CD14-positive monocyte (primary cell): ENCODE results near the gene HOXA2. TPM values are rescaled to one million over a fixed set of nuclear protein-coding genes. Genes with fewer than 3 reads are reported as not detected.
A peak's percentile ranks its signal among the peaks of the same experiment; 100 is the strongest.

Experiments used
- DNase-seq, 3 donors: peaks; one replicate each; pipeline ENCODE4 v3.0.0-alpha.2; 2011 to 2022
- H2AFZ ChIP-seq: 2 replicates; pipeline ENCODE4 v1.6.0; 2012; ENCODE audit warnings: mild to moderate bottlenecking, low read depth, low read length, inconsistent platforms; ENCODE audit not compliant: insufficient read depth, poor library complexity, severe bottlenecking
- H3K27ac ChIP-seq, 2 donors: 1 replicate in 1 of 2; 2 replicates in 1 of 2; pipeline ENCODE4 v1.5.1; 2012 to 2013; ENCODE audit warnings: low read length in 2 of 2, control low read depth in 1 of 2, inconsistent platforms in 1 of 2, low read depth in 1 of 2, mild to moderate bottlenecking in 1 of 2
- H3K27me3 ChIP-seq, 2 donors: one replicate each; pipeline versions ENCODE4 v1.6.0 to v1.6.1; 2011 to 2013; ENCODE audit warnings: low read length in 2 of 2; ENCODE audit not compliant: control insufficient read depth in 2 of 2, insufficient read depth in 2 of 2
- H3K36me3 ChIP-seq, 2 donors: replicated peaks in 1 of 2; 1 replicate in 1 of 2; 2 replicates in 1 of 2; pipeline versions ENCODE4 v1.5.1 to v1.6.1; 2012 to 2013; ENCODE audit warnings: low read length in 2 of 2, control low read depth in 1 of 2, inconsistent platforms in 1 of 2, mild to moderate bottlenecking in 1 of 2; ENCODE audit not compliant: insufficient read depth in 2 of 2, control insufficient read depth in 1 of 2
- H3K4me1 ChIP-seq, 2 donors: 1 replicate in 1 of 2; 2 replicates in 1 of 2; pipeline versions ENCODE4 v1.5.1 to v1.6.1; 2012 to 2013; ENCODE audit warnings: low read length in 2 of 2, control low read depth in 1 of 2, inconsistent platforms in 1 of 2, mild to moderate bottlenecking in 1 of 2, moderate library complexity in 1 of 2; ENCODE audit not compliant: insufficient read depth in 2 of 2, control insufficient read depth in 1 of 2
- H3K4me2 ChIP-seq: replicated peaks from 2 replicates; pipeline ENCODE3; 2012; ENCODE audit warnings: low read length, moderate library complexity, mild to moderate bottlenecking; ENCODE audit not compliant: poor library complexity, severe bottlenecking; ENCODE audit errors: extremely low read depth
- H3K4me3 ChIP-seq, 3 experiments: fragments of 200-600 bp in 1 of 3; sonication (generic) in 1 of 3; replicated peaks in 1 of 3; 1 replicate in 2 of 3; 2 replicates in 1 of 3; pipeline ENCODE4 v1.5.1; 2011 to 2013; ENCODE audit warnings: low read length in 3 of 3, mild to moderate bottlenecking in 3 of 3, control low read depth in 2 of 3, low read depth in 2 of 3, inconsistent platforms in 1 of 3, moderate library complexity in 1 of 3
- H3K79me2 ChIP-seq: 2 replicates; pipeline ENCODE4 v1.6.0; 2012; ENCODE audit warnings: mild to moderate bottlenecking, control low read depth, inconsistent platforms, low read length, moderate library complexity; ENCODE audit not compliant: insufficient read depth
- H3K9ac ChIP-seq: 2 replicates; pipeline ENCODE4 v1.6.0; 2017; ENCODE audit warnings: low read length, mild to moderate bottlenecking; ENCODE audit not compliant: insufficient read depth, poor library complexity, severe bottlenecking
- H3K9me3 ChIP-seq, 2 donors: replicated peaks in 1 of 2; 1 replicate in 1 of 2; 2 replicates in 1 of 2; pipeline versions ENCODE4 v1.5.1 to v1.6.1; 2012 to 2013; ENCODE audit warnings: low read length in 2 of 2, control low read depth in 1 of 2; ENCODE audit not compliant: control insufficient read depth in 1 of 2, insufficient read depth in 1 of 2
- H4K20me1 ChIP-seq: 2 replicates; pipeline ENCODE4 v1.6.0; 2012; ENCODE audit warnings: mild to moderate bottlenecking, low read length, control low read depth, moderate library complexity; ENCODE audit not compliant: insufficient read depth
- H3K27ac Mint-ChIP-seq, 7 donors: one replicate each; pipeline ENCODE4 v1.8.0; 2020; ENCODE audit warnings: mild to moderate bottlenecking in 7 of 7, mixed read lengths in 7 of 7, moderate library complexity in 6 of 7, inconsistent platforms in 2 of 7
- H3K27me3 Mint-ChIP-seq, 3 donors: one replicate each; pipeline ENCODE4 v1.8.0; 2021 to 2022; ENCODE audit warnings: low read depth in 3 of 3, mild to moderate bottlenecking in 3 of 3, mixed read lengths in 3 of 3, moderate library complexity in 3 of 3, inconsistent platforms in 1 of 3
- H3K36me3 Mint-ChIP-seq, 2 donors: one replicate each; pipeline ENCODE4 v1.8.0; 2020; ENCODE audit warnings: mixed read lengths in 2 of 2, inconsistent platforms in 1 of 2, mild to moderate bottlenecking in 1 of 2
- H3K4me1 Mint-ChIP-seq: one replicate; pipeline ENCODE4 v1.8.0; 2020; ENCODE audit warnings: mild to moderate bottlenecking, mixed read lengths
- H3K4me3 Mint-ChIP-seq, 2 donors: one replicate each; pipeline ENCODE4 v1.8.0; 2020; ENCODE audit warnings: mild to moderate bottlenecking in 2 of 2, mixed read lengths in 2 of 2, moderate library complexity in 1 of 2
- H3K9me3 Mint-ChIP-seq, 7 donors: one replicate each; pipeline ENCODE4 v1.8.0; 2020 to 2022; ENCODE audit warnings: mixed read lengths in 7 of 7, mild to moderate bottlenecking in 6 of 7, moderate library complexity in 6 of 7, inconsistent platforms in 2 of 7
- CTCF ChIP-seq: fragments of 200-600 bp; IDR thresholded peaks from one replicate; pipeline ENCODE4 v1.8.0; 2022; ENCODE audit warnings: antibody characterized with exemption, mild to moderate bottlenecking
- WGBS: methylation state at CpG from one replicate; pipeline ENCODE4 v1.1.5; 2013; ENCODE audit warnings: missing lambda C conversion rate; ENCODE audit not compliant: insufficient coverage; 5-methylcytosine and 5-hydroxymethylcytosine counted together
- intact Hi-C, 2 donors: fragments of 100-400 bp; cut with micrococcal nuclease; formaldehyde crosslinking; loops; one replicate each; pipeline versions ENCODE4 v1.15.0 to v1.15.1; 2023
- polyA plus RNA-seq, 3 donors: library from polyadenylated mRNA; depleted of rRNA in 1 of 3; unstranded in 2 of 3; stranded (reverse) in 1 of 3; fragments of 300-500 nt in 2 of 3; fragments of >200 nt in 1 of 3; fragmentation: Illumina TruSeq in 2 of 3; gene quantifications; 1 replicate in 2 of 3; 2 replicates in 1 of 3; pipeline ENCODE4 v1.2.3, GENCODE V29; 2012 to 2021

HOXA2 gene
- polyA plus RNA-seq, 3 donors, result not detected

- Histone ChIP-seq H3K4me1 (peaks cover 37 to 43% of the 10 kb centered on the region in 2 donors), H3K9ac (no peak within 1 kb of the TSS), H4K20me1 (no peaks in the 10 kb centered on the region), H3K27ac (no peak within 1 kb of the TSS), H3K27me3 (peaks cover 58 to 89% of the 10 kb centered on the region in 2 donors), H3K79me2 (no peaks in the 10 kb centered on the region), H3K4me3 (peak within 1 kb of the TSS in 2 of 3 experiments; percentile 21 to 52), H2AFZ (peak within 1 kb of the TSS; percentile 25), H3K9me3 (peaks cover 26 to 43% of the 10 kb centered on the region in 2 donors), H3K4me2 (peak within 1 kb of the TSS; percentile 50), H3K36me3 (no peaks in the 10 kb centered on the region)
- H3K4me3 Mint-ChIP-seq, result peak within 1 kb of the TSS; percentile 67 to 92
- WGBS, result 15% methylated on average over 63 of the region's 63 CpGs
- peaks cover 82 to 95% (median 93%) of the 10 kb centered on the region in 3 donors for H3K27me3 Mint-ChIP-seq
- H3K36me3 Mint-ChIP-seq, result peaks cover 12 to 25% of the 10 kb centered on the region in 2 donors
- H3K4me1 Mint-ChIP-seq, result peaks cover 44% of the 10 kb centered on the region
- no peak for DNase-seq
- peaks cover 13 to 61% (median 42%) of the 10 kb centered on the region in 7 donors for H3K9me3 Mint-ChIP-seq
- no peak for TF ChIP-seq CTCF
- H3K27ac Mint-ChIP-seq, result peak within 1 kb of the TSS in 1 of 7 donors; percentile 31
- intact Hi-C loops, result no loop called here
Measured at GRCh38 chr7:27147199-27148030, 44.9 kb upstream of the HOXA2 start, which contains the start of gene HOXA6. HOXA6 (minus strand) TSS chr7:27147774; CDS start chr7:27147749, 25 bp downstream.

GRCh38 chr7:27146491-27147198 is 44.2 kb upstream of the HOXA2 start:
- no peak for TF ChIP-seq CTCF
- Histone ChIP-seq H4K20me1 (no peaks in the 10 kb centered on the region), H3K4me1 (peaks cover 29 to 35% of the 10 kb centered on the region in 2 donors), H3K4me3 (peak overlapping the region in 1 of 3 experiments; percentile 52), H3K9me3 (peaks cover 26 to 36% of the 10 kb centered on the region in 2 donors), H3K4me2 (peak overlapping the region; percentile 50), H2AFZ (peak overlapping the region; percentile 25), H3K27ac (no peak overlapping the region), H3K36me3 (no peaks in the 10 kb centered on the region), H3K27me3 (peaks cover 51 to 87% of the 10 kb centered on the region in 2 donors), H3K9ac (no peak overlapping the region), H3K79me2 (no peaks in the 10 kb centered on the region)
- intact Hi-C loops, result no loop called here
- H3K27me3 Mint-ChIP-seq, result peaks cover 74 to 91% (median 91%) of the 10 kb centered on the region in 3 donors
- peaks cover 11 to 23% of the 10 kb centered on the region in 2 donors for H3K36me3 Mint-ChIP-seq
- peak overlapping the region in 1 of 2 donors; percentile 92 for H3K4me3 Mint-ChIP-seq
- no peak overlapping the region for H3K27ac Mint-ChIP-seq
- 77% methylated on average over 3 of the region's 5 CpGs for WGBS
- peaks cover 13 to 57% (median 42%) of the 10 kb centered on the region in 7 donors for H3K9me3 Mint-ChIP-seq
- DNase-seq, result no peak
- H3K4me1 Mint-ChIP-seq, result peaks cover 36% of the 10 kb centered on the region
